ENCODE data around the gene GTSE1. TPM values are rescaled to one million over a fixed set of nuclear protein-coding genes. Genes with fewer than 3 reads are reported as not detected.

The GTSE1 gene
- polyA plus RNA-seq, 1 donor (not counting 4 experiments of a cell fraction or from before 2014, with no cell fraction given): 4.7 TPM

- H3K27ac ChIP-seq (ENCODE audit: control insufficient read depth, insufficient read depth, low read length): no peak overlapping the region
- H2AFZ ChIP-seq (ENCODE audit: control insufficient read depth, low read length): no peak overlapping the region
- H3K4me2 ChIP-seq (ENCODE audit: control insufficient read depth, extremely low read depth, insufficient read depth, low read depth, low read length): no peak overlapping the region
- peaks cover 3% of the 10 kb centered on the region for H3K4me1 ChIP-seq (ENCODE audit: control insufficient read depth, extremely low read depth, insufficient read depth, low read length)
- no peaks in the 10 kb centered on the region for H3K9me1 ChIP-seq (ENCODE audit: control insufficient read depth, extremely low read depth, insufficient read depth, low read length)
- no peak for FAIRE-seq
- peaks cover 7% of the 10 kb centered on the region for H4K20me1 ChIP-seq (ENCODE audit: control insufficient read depth, extremely low read depth, insufficient read depth, low read length)
- no peak overlapping the region for H3K9ac ChIP-seq (ENCODE audit: control insufficient read depth, extremely low read depth, insufficient read depth, low read length)
- H3K4me3 ChIP-seq (ENCODE audit: control insufficient read depth in 2 of 3, extremely low read depth in 1 of 3, insufficient read depth in 2 of 3, low read depth in 1 of 3, low read length in 3 of 3): no peak overlapping the region
- DNase-seq (ENCODE audit: low read depth, low spot score): no peak
- H3K36me3 ChIP-seq (ENCODE audit: control insufficient read depth in 2 of 2, extremely low read depth in 1 of 2, insufficient read depth in 2 of 2, low read length in 2 of 2): peaks cover 9 to 21% of the 10 kb centered on the region in 2 experiments
- H3K79me2 ChIP-seq (ENCODE audit: control insufficient read depth, insufficient read depth, low read length): no peaks in the 10 kb centered on the region
- no peaks in the 10 kb centered on the region for H3K9me3 ChIP-seq (ENCODE audit: control insufficient read depth, low read depth, low read length)
- dilution Hi-C loops (cut with MboI; ENCODE audit: extremely low pct_ligation_motif_present, low sequenced_read_pairs): no loop called here
- H3K27me3 ChIP-seq (ENCODE audit: control insufficient read depth, extremely low read depth, insufficient read depth, low read length): no peaks in the 10 kb centered on the region
- TF ChIP-seq CTCF (optimal IDR thresholded peaks at IDR 0.05 in 1 of 3, IDR thresholded peaks at IDR 0.05 in 1 of 3, conservative IDR thresholded peaks at IDR 0.05 in 1 of 3; ENCODE audit: extremely low read depth in 1 of 3, insufficient read depth in 2 of 3, low read length in 3 of 3): no peak
- no peak for TF ChIP-seq EZH2 (IDR thresholded peaks at IDR 0.05; ENCODE audit: low read length)
Measured at GRCh38 chr22:46369716-46370583, 73.3 kb downstream of the GTSE1 start.

- H3K79me2 ChIP-seq (ENCODE audit: control insufficient read depth, insufficient read depth, low read length): no peaks in the 10 kb centered on the region
- H3K4me2 ChIP-seq (ENCODE audit: control insufficient read depth, extremely low read depth, insufficient read depth, low read depth, low read length): no peak overlapping the region
- H3K27me3 ChIP-seq (ENCODE audit: control insufficient read depth, extremely low read depth, insufficient read depth, low read length): no peaks in the 10 kb centered on the region
- DNase-seq (ENCODE audit: low read depth, low spot score): no peak
- H4K20me1 ChIP-seq (ENCODE audit: control insufficient read depth, extremely low read depth, insufficient read depth, low read length): peaks cover 7% of the 10 kb centered on the region
- dilution Hi-C loops (cut with MboI; ENCODE audit: extremely low pct_ligation_motif_present, low sequenced_read_pairs): no loop called here
- H3K9ac ChIP-seq (ENCODE audit: control insufficient read depth, extremely low read depth, insufficient read depth, low read length): no peak overlapping the region
- peaks cover 6% of the 10 kb centered on the region for H3K4me1 ChIP-seq (ENCODE audit: control insufficient read depth, extremely low read depth, insufficient read depth, low read length)
- H3K36me3 ChIP-seq (ENCODE audit: control insufficient read depth in 2 of 2, extremely low read depth in 1 of 2, insufficient read depth in 2 of 2, low read length in 2 of 2): peaks cover 9 to 17% of the 10 kb centered on the region in 2 experiments
- H3K9me3 ChIP-seq (ENCODE audit: control insufficient read depth, low read depth, low read length): peaks cover under 1% of the 10 kb centered on the region
- no peak overlapping the region for H3K27ac ChIP-seq (ENCODE audit: control insufficient read depth, insufficient read depth, low read length)
- H3K9me1 ChIP-seq (ENCODE audit: control insufficient read depth, extremely low read depth, insufficient read depth, low read length): no peaks in the 10 kb centered on the region
- TF ChIP-seq CTCF (optimal IDR thresholded peaks at IDR 0.05 in 1 of 3, IDR thresholded peaks at IDR 0.05 in 1 of 3, conservative IDR thresholded peaks at IDR 0.05 in 1 of 3; ENCODE audit: extremely low read depth in 1 of 3, insufficient read depth in 2 of 3, low read length in 3 of 3) (no peak), EZH2 (IDR thresholded peaks at IDR 0.05; ENCODE audit: low read length) (no peak)
- H2AFZ ChIP-seq (ENCODE audit: control insufficient read depth, low read length): no peak overlapping the region
- no peak for FAIRE-seq
- no peak overlapping the region for H3K4me3 ChIP-seq (ENCODE audit: control insufficient read depth in 2 of 3, extremely low read depth in 1 of 3, insufficient read depth in 2 of 3, low read depth in 1 of 3, low read length in 3 of 3)
Measured at GRCh38 chr22:46370584-46371291, 74.1 kb downstream of the GTSE1 start.
